AG04450 (cell line): ENCODE results near the gene CCBE1. TPM values are rescaled to one million over a fixed set of nuclear protein-coding genes. Genes with fewer than 3 reads are reported as not detected.
A peak's percentile ranks its signal among the peaks of the same experiment; 100 is the strongest.
"Not testable (repeated sequence)": the region's sequence is repeated elsewhere in the genome, so short reads cannot be mapped to it uniquely, and the experiment has no call there.

Experiments
- CTCF ChIA-PET: fragments of 300-600, 350-600 bp; formaldehyde crosslinking; extraction: SDS; loops from one replicate; lab custom pipeline; 2022; ENCODE audit warnings: antibody characterized with exemption, inconsistent platforms; lab: Charles Lee
- POLR2A ChIA-PET: fragments of 350-600 bp; formaldehyde crosslinking; extraction: SDS; loops from one replicate; lab custom pipeline; 2021; ENCODE audit warnings: antibody characterized with exemption, inconsistent platforms; lab: Yijun Ruan, JAX
- DNase-seq: peaks from one replicate; pipeline ENCODE4 v3.0.0-alpha.2; 2011; ENCODE audit warnings: low read depth, low spot score
- H3K27ac ChIP-seq: one replicate; pipeline ENCODE4 v1.5.1; 2012; ENCODE audit warnings: low read depth, low read length, control low read depth
- H3K27me3 ChIP-seq: one replicate; pipeline ENCODE4 v1.6.0; 2012; ENCODE audit warnings: low read length; ENCODE audit not compliant: control insufficient read depth, insufficient read depth
- H3K4me3 ChIP-seq: 2 replicates; pipeline ENCODE4 v1.5.1; 2011; ENCODE audit warnings: mild to moderate bottlenecking, low read depth, low read length, control low read depth
- H3K9me3 ChIP-seq: 2 replicates; pipeline ENCODE4 v1.5.1; 2012; ENCODE audit warnings: low read length; ENCODE audit not compliant: control insufficient read depth, insufficient read depth
- polyA plus RNA-seq: library from polyadenylated mRNA; depleted of rRNA; stranded (reverse); fragments of >200 nt; gene quantifications from 2 replicates; pipeline ENCODE4 v1.2.3, GENCODE V29; 2011
- TF ChIP-seq, protein P1 (sequence below): IDR thresholded peaks from 2 replicates; pipeline ENCODE4 v1.5.1; 2011; ENCODE audit warnings: low read depth, low read length, control low read depth, inconsistent platforms

Gene CCBE1
- polyA plus RNA-seq, 1 experiment = 40.4 TPM

- H3K27ac ChIP-seq = peak overlapping the region; percentile 87
- H3K27me3 ChIP-seq = no peaks in the 10 kb centered on the region
- ChIA-PET POLR2A (interaction anchor here (0.6 to 1.6 kb wide), 8 partner anchors 13 to 182 kb away, joined by 3 to 23 read pairs (median 7); partner anchors contain the start of genes CCBE1 and PMAIP1), CTCF (interaction anchor here (1.3 to 4.2 kb wide), 3 partner anchors 21 to 105 kb away, joined by 4 to 20 read pairs (median 18); partner anchors contain the start of gene CCBE1)
- DNase-seq = peak; percentile 86
- TF ChIP-seq, protein P1, sequence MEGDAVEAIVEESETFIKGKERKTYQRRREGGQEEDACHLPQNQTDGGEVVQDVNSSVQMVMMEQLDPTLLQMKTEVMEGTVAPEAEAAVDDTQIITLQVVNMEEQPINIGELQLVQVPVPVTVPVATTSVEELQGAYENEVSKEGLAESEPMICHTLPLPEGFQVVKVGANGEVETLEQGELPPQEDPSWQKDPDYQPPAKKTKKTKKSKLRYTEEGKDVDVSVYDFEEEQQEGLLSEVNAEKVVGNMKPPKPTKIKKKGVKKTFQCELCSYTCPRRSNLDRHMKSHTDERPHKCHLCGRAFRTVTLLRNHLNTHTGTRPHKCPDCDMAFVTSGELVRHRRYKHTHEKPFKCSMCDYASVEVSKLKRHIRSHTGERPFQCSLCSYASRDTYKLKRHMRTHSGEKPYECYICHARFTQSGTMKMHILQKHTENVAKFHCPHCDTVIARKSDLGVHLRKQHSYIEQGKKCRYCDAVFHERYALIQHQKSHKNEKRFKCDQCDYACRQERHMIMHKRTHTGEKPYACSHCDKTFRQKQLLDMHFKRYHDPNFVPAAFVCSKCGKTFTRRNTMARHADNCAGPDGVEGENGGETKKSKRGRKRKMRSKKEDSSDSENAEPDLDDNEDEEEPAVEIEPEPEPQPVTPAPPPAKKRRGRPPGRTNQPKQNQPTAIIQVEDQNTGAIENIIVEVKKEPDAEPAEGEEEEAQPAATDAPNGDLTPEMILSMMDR = no peak
- H3K9me3 ChIP-seq = no peaks in the 10 kb centered on the region
- no peak overlapping the region for H3K4me3 ChIP-seq
Observed at GRCh38 chr18:59718108-59718463, 20.9 kb upstream of the CCBE1 start.

- CTCF ChIA-PET = interaction anchor here (2.7 kb wide), 1 partner anchor 20 kb away, joined by 18 read pairs; the partner anchor contains the start of gene CCBE1
- Histone ChIP-seq H3K9me3 (no peaks in the 10 kb centered on the region), H3K27ac (peak overlapping the region; percentile 57), H3K4me3 (no peak overlapping the region), H3K27me3 (no peaks in the 10 kb centered on the region)
- DNase-seq = no peak
- TF ChIP-seq, protein P1 = no peak
- POLR2A ChIA-PET = interaction anchor here (0.7 to 1.5 kb wide), 3 partner anchors 20 to 590 kb away, joined by 4 to 23 read pairs (median 11); partner anchors contain the start of gene CCBE1
Observed at GRCh38 chr18:59717291-59717690, 20.1 kb upstream of the CCBE1 start.

- no peak overlapping the region for H3K4me3 ChIP-seq
- CTCF ChIA-PET = interaction anchor here (0.6 to 4.2 kb wide), 3 partner anchors 14 to 107 kb away, joined by 3 to 18 read pairs (median 5); partner anchors contain the start of gene CCBE1
- TF ChIP-seq, protein P1 = peak; percentile 31; the same call in 1 of the 2 replicates
- no peaks in the 10 kb centered on the region for H3K27me3 ChIP-seq
- peak; percentile 65 for DNase-seq
- POLR2A ChIA-PET = interaction anchor here (0.8 kb wide), 1 partner anchor 29 kb away, joined by 4 read pairs; no protein-coding TSS in a partner anchor
- H3K27ac ChIP-seq = peak overlapping the region; percentile 84
- H3K9me3 ChIP-seq = no peaks in the 10 kb centered on the region
Observed at GRCh38 chr18:59715966-59716369, 18.7 kb upstream of the CCBE1 start.

GRCh38 chr18:59715445-59715844 is 18.2 kb upstream of the CCBE1 start:
- Histone ChIP-seq H3K9me3 (no peaks in the 10 kb centered on the region), H3K27ac (peak overlapping the region; percentile 84), H3K4me3 (no peak overlapping the region), H3K27me3 (no peaks in the 10 kb centered on the region)
- no peak for DNase-seq
- TF ChIP-seq, protein P1 = no peak
- ChIA-PET CTCF (interaction anchor here (0.6 to 4.2 kb wide), 4 partner anchors 11 to 108 kb away, joined by 3 to 18 read pairs (median 5); partner anchors contain the start of gene CCBE1), POLR2A (interaction anchor here (0.8 kb wide), 1 partner anchor 29 kb away, joined by 4 read pairs; no protein-coding TSS in a partner anchor)

DNA sequence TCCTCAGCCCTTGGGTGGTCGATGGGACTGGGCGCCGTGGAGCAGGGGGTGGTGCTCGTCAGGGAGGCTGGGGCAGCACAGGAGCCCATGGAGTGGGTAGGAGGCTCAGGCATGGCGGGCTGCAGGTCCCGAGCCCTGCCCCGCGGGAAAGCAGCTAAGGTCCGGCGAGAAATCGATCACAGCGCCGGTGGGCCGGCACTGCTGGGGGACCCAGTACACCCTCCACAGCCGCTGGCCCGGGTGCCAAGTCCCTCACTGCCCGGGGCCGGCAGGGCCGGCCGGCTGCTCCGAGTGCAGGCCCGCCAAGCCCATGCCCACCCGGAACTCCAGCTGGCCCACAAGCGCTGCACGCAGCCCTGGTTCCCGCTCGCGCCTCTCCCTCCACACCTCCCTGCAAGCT is 16.9 kb upstream of the CCBE1 start:
- H3K27ac ChIP-seq, POLR2A ChIA-PET, H3K27me3 ChIP-seq, H3K9me3 ChIP-seq, H3K4me3 ChIP-seq, DNase-seq: not testable (repeated sequence)
- CTCF ChIA-PET = interaction anchor here (1.2 to 4.2 kb wide), 2 partner anchors 10 to 17 kb away, joined by 5 to 18 read pairs; partner anchors contain the start of gene CCBE1
